Ovary (tissue), 3 donors: Measurements from ENCODE around the gene SCARF2.
"Not testable (repeated sequence)": the region's sequence is repeated elsewhere in the genome, so short reads cannot be mapped to it uniquely, and the experiment has no call there.

Experiments
- EP300 ChIP-seq: sonication (generic); formaldehyde crosslinking; IDR thresholded peaks from one replicate; pipeline ENCODE4 v1.6.1; 2017; ENCODE audit warnings: antibody characterized with exemption
- POLR2A ChIP-seq: fragments of 450-650 bp; IDR thresholded peaks from one replicate; pipeline ENCODE4 v1.6.1; 2017; ENCODE audit warnings: antibody characterized with exemption, mild to moderate bottlenecking, moderate library complexity
- TF ChIP-seq, protein P1 (sequence below), 3 donors: fragments of 450-650 bp in 2 of 3; fragments of 200-600 bp in 1 of 3; IDR thresholded peaks; one replicate each; pipeline versions ENCODE4 v1.5.1 to v1.8.0; 2016 to 2022; ENCODE audit warnings: antibody characterized with exemption in 3 of 3, mild to moderate bottlenecking in 1 of 3
- donor health status: DM: no; HTN: no; CAD: no.

DNA sequence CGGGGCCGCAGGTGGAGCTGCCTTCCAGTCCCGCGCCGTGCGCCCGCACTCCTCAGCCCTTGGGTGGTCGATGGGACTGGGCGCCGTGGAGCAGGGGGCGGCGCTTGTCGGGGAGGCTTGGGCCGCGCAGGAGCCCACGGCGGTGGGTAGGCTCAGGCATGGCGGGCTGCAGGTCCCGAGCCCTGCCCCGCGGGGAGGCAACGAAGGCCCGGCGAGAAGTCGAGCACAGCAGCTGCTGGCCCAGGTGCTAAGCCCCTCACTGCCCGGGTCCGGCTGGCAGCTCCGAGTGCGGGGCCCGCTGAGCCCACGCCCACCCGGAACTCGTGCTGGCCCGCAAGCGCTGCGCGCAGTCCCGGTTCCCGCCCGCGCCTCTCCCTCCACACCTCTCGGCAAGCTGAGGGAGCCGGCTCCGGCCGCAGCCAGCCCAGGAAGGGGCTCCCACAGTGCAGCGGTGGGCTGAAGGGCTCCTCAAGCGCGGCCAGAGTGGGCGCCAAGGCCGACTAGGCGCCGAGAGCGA is 45.2 kb downstream of the SCARF2 start:
- TF ChIP-seq, protein P1, sequence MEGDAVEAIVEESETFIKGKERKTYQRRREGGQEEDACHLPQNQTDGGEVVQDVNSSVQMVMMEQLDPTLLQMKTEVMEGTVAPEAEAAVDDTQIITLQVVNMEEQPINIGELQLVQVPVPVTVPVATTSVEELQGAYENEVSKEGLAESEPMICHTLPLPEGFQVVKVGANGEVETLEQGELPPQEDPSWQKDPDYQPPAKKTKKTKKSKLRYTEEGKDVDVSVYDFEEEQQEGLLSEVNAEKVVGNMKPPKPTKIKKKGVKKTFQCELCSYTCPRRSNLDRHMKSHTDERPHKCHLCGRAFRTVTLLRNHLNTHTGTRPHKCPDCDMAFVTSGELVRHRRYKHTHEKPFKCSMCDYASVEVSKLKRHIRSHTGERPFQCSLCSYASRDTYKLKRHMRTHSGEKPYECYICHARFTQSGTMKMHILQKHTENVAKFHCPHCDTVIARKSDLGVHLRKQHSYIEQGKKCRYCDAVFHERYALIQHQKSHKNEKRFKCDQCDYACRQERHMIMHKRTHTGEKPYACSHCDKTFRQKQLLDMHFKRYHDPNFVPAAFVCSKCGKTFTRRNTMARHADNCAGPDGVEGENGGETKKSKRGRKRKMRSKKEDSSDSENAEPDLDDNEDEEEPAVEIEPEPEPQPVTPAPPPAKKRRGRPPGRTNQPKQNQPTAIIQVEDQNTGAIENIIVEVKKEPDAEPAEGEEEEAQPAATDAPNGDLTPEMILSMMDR (IDR thresholded peaks at IDR 0.05), result not testable (repeated sequence)
- not testable (repeated sequence) for TF ChIP-seq POLR2A, EP300
